ENCODE measurements around the gene UGT1A10.
"Not testable (repeated sequence)": the region's sequence is repeated elsewhere in the genome, so short reads cannot be mapped to it uniquely, and the experiment has no call there.

The UGT1A10 gene

GRCh38 chr2:233611284-233611683 is 25.0 kb upstream of the UGT1A10 start:
- no peak for TF ChIP-seq TEAD4 (IDR thresholded peaks at IDR 0.05)
- no peak for TF ChIP-seq FOXM1 (IDR thresholded peaks at IDR 0.05; ENCODE audit: borderline replicate concordance, low read depth)
- no peak for TF ChIP-seq MAX (IDR thresholded peaks at IDR 0.05)
- TF ChIP-seq, protein P1, sequence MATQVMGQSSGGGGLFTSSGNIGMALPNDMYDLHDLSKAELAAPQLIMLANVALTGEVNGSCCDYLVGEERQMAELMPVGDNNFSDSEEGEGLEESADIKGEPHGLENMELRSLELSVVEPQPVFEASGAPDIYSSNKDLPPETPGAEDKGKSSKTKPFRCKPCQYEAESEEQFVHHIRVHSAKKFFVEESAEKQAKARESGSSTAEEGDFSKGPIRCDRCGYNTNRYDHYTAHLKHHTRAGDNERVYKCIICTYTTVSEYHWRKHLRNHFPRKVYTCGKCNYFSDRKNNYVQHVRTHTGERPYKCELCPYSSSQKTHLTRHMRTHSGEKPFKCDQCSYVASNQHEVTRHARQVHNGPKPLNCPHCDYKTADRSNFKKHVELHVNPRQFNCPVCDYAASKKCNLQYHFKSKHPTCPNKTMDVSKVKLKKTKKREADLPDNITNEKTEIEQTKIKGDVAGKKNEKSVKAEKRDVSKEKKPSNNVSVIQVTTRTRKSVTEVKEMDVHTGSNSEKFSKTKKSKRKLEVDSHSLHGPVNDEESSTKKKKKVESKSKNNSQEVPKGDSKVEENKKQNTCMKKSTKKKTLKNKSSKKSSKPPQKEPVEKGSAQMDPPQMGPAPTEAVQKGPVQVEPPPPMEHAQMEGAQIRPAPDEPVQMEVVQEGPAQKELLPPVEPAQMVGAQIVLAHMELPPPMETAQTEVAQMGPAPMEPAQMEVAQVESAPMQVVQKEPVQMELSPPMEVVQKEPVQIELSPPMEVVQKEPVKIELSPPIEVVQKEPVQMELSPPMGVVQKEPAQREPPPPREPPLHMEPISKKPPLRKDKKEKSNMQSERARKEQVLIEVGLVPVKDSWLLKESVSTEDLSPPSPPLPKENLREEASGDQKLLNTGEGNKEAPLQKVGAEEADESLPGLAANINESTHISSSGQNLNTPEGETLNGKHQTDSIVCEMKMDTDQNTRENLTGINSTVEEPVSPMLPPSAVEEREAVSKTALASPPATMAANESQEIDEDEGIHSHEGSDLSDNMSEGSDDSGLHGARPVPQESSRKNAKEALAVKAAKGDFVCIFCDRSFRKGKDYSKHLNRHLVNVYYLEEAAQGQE (IDR thresholded peaks at IDR 0.05; ENCODE audit: low read depth): no peak
- no peak for TF ChIP-seq CREB1 (IDR thresholded peaks at IDR 0.05; ENCODE audit: low read depth)

DNA sequence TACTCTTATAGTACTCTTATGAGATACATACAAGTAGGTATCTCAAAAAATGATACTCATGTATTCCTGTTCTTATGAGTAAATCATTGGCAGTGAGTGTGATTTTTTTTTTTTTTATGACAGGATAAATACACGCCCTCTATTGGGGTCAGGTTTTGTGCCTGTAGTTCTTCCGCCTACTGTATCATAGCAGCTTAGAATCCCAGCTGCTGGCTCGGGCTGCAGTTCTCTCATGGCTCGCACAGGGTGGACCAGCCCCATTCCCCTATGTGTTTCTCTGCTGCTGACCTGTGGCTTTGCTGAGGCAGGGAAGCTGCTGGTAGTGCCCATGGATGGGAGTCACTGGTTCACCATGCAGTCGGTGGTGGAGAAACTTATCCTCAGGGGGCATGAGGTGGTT is 18.8 kb upstream of the UGT1A10 start, which contains the start of gene UGT1A8:
Gene UGT1A8, plus strand, starts transcription at position 158 of the 400 bp plus-strand sequence. Its CDS starts 75 bp downstream, at position 233.
- TF ChIP-seq, protein P1 (IDR thresholded peaks at IDR 0.05; ENCODE audit: low read depth): not testable (repeated sequence)
- TF ChIP-seq MAX (IDR thresholded peaks at IDR 0.05); EP300 (IDR thresholded peaks at IDR 0.05; ENCODE audit: borderline replicate concordance): not testable (repeated sequence)

DNA sequence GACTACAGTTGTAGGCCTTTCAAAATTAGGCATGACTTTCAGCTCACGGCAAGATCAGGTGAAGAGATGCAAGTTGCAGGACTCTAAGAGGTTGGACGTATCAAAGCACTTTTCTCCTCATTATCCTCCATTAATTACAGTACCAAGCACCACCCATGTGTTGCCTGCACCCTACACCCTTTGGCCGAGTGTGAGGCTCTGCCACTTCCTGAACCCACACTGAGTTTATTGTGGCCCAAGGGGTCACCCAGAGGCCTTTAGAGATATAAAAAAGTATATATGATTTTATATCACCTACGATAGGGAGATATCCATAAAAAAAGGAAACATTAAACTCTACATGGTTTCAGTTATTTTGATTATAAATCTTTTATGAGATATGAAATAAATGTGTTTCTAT is 16.0 kb upstream of the UGT1A10 start:
- TF ChIP-seq TEAD4 (IDR thresholded peaks at IDR 0.05) (no peak), CREB1 (IDR thresholded peaks at IDR 0.05; ENCODE audit: low read depth) (no peak), ZBTB7A (IDR thresholded peaks at IDR 0.05; ENCODE audit: low read depth) (no peak)
- TF ChIP-seq, protein P2, sequence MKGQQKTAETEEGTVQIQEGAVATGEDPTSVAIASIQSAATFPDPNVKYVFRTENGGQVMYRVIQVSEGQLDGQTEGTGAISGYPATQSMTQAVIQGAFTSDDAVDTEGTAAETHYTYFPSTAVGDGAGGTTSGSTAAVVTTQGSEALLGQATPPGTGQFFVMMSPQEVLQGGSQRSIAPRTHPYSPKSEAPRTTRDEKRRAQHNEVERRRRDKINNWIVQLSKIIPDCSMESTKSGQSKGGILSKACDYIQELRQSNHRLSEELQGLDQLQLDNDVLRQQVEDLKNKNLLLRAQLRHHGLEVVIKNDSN (IDR thresholded peaks at IDR 0.05): no peak
- TF ChIP-seq, protein P1 (IDR thresholded peaks at IDR 0.05; ENCODE audit: low read depth): no peak

- no peak for TF ChIP-seq MAX (IDR thresholded peaks at IDR 0.05)
- TF ChIP-seq TCF12 (IDR thresholded peaks at IDR 0.05; ENCODE audit: low read depth): no peak
- TF ChIP-seq CEBPB (IDR thresholded peaks at IDR 0.05): no peak
- no peak for TF ChIP-seq RAD21 (IDR thresholded peaks at IDR 0.05; ENCODE audit: low read depth)
- TF ChIP-seq NFIC (IDR thresholded peaks at IDR 0.05): no peak
- TF ChIP-seq EGR1 (IDR thresholded peaks at IDR 0.05): no peak
- TF ChIP-seq ZBTB7A (IDR thresholded peaks at IDR 0.05; ENCODE audit: low read depth): no peak
- TF ChIP-seq EP300 (IDR thresholded peaks at IDR 0.05; ENCODE audit: borderline replicate concordance): no peak
- no peak for TF ChIP-seq FOXM1 (IDR thresholded peaks at IDR 0.05; ENCODE audit: borderline replicate concordance, low read depth)
- TF ChIP-seq, protein P2 (IDR thresholded peaks at IDR 0.05): no peak
- no peak for TF ChIP-seq CREB1 (IDR thresholded peaks at IDR 0.05; ENCODE audit: low read depth)
- TF ChIP-seq YY1 (IDR thresholded peaks at IDR 0.05; ENCODE audit: low read depth): no peak
- TF ChIP-seq, protein P1 (IDR thresholded peaks at IDR 0.05; ENCODE audit: low read depth): no peak
- no peak for TF ChIP-seq TAF1 (IDR thresholded peaks at IDR 0.05; ENCODE audit: low read depth)
- no peak for TF ChIP-seq TEAD4 (IDR thresholded peaks at IDR 0.05)
Observed at GRCh38 chr2:233627331-233628025, 8.8 kb upstream of the UGT1A10 start.

Data from Ishikawa (cell line).